ENCODE results near the gene SLC10A6. TPM values are rescaled to one million over a fixed set of nuclear protein-coding genes. Genes with fewer than 3 reads are reported as not detected.

The SLC10A6 gene
- total and polyA plus RNA-seq, 2 of the 13 experiments (the other 11 are each of a cell fraction or from before 2014, with no cell fraction given) = not detected

DNA sequence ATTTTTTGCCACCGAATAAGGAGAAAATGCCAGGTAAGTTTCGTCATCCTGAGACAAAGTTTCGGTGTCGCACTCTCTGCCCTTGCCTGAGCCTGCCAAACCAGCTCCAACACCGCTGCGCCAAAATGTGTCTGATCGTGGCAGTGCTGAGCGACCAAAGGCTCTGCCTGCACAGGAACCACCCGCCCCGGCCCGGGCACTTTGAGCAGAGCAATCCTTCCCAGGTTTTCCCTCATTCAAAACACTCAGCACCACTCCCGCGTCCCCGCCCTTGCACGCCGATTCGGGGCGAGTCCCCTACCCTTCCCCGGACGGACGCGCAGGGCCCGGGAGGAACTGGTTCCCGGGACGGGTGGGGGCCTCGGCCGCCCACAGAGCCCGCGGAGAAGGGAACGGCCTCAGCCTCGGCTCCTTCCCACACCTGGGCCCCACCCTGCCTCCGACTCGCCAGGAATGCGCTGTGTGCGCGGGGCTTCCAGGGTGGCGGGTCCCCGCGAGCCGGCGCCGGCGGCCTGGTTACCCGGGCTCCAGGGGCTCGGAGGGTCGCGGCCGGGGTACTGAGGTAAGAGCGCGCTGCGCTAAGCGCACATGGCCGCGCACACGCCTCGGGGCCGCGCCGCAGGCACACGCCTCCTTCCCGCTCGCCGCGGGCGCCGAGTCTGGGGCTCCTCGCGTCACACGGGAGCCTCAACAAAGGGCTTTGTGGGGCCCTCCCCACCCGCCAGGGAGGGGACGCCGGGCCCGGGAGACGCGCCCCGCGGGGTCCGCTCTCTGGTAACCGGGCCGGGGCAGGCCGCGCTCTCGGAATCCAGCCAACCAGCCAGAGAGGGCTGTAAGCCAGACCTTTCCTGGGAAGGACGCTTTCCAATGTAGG, 42.8 kb upstream of the SLC10A6 start, which contains the start of gene C4orf36 (continued):
- TF ChIP-seq, protein P1, sequence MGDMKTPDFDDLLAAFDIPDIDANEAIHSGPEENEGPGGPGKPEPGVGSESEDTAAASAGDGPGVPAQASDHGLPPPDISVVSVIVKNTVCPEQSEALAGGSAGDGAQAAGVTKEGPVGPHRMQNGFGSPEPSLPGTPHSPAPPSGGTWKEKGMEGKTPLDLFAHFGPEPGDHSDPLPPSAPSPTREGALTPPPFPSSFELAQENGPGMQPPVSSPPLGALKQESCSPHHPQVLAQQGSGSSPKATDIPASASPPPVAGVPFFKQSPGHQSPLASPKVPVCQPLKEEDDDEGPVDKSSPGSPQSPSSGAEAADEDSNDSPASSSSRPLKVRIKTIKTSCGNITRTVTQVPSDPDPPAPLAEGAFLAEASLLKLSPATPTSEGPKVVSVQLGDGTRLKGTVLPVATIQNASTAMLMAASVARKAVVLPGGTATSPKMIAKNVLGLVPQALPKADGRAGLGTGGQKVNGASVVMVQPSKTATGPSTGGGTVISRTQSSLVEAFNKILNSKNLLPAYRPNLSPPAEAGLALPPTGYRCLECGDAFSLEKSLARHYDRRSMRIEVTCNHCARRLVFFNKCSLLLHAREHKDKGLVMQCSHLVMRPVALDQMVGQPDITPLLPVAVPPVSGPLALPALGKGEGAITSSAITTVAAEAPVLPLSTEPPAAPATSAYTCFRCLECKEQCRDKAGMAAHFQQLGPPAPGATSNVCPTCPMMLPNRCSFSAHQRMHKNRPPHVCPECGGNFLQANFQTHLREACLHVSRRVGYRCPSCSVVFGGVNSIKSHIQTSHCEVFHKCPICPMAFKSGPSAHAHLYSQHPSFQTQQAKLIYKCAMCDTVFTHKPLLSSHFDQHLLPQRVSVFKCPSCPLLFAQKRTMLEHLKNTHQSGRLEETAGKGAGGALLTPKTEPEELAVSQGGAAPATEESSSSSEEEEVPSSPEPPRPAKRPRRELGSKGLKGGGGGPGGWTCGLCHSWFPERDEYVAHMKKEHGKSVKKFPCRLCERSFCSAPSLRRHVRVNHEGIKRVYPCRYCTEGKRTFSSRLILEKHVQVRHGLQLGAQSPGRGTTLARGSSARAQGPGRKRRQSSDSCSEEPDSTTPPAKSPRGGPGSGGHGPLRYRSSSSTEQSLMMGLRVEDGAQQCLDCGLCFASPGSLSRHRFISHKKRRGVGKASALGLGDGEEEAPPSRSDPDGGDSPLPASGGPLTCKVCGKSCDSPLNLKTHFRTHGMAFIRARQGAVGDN (CRISPR knock-in tag; IDR thresholded peaks at IDR 0.05) = peak; percentile 94
- TF ChIP-seq MTF2 (CRISPR knock-in tag; IDR thresholded peaks at IDR 0.05; ENCODE audit: borderline replicate concordance) = peak; percentile 68; the same call in 1 of the 2 replicates
- peak; percentile 76 for TF ChIP-seq TBX2 (CRISPR knock-in tag; IDR thresholded peaks at IDR 0.05; ENCODE audit: borderline replicate concordance)
- TF ChIP-seq, protein P2, sequence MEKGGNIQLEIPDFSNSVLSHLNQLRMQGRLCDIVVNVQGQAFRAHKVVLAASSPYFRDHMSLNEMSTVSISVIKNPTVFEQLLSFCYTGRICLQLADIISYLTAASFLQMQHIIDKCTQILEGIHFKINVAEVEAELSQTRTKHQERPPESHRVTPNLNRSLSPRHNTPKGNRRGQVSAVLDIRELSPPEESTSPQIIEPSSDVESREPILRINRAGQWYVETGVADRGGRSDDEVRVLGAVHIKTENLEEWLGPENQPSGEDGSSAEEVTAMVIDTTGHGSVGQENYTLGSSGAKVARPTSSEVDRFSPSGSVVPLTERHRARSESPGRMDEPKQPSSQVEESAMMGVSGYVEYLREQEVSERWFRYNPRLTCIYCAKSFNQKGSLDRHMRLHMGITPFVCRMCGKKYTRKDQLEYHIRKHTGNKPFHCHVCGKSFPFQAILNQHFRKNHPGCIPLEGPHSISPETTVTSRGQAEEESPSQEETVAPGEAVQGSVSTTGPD (CRISPR knock-in tag; IDR thresholded peaks at IDR 0.05) = 0 out of 2 replicates have a peak, but pooled peaks have one; percentile 59
- TF ChIP-seq MAZ (IDR thresholded peaks at IDR 0.05; ENCODE audit: borderline replicate concordance, low read depth, low read length) = no peak
- peak; percentile 34; the same call in 1 of the 2 replicates for TF ChIP-seq MAZ (CRISPR knock-in tag; IDR thresholded peaks at IDR 0.05; ENCODE audit: low read depth)
- peak; percentile 82 for TF ChIP-seq ZNF225 (CRISPR knock-in tag; IDR thresholded peaks at IDR 0.05)
- TF ChIP-seq ZNF598 (CRISPR knock-in tag; IDR thresholded peaks at IDR 0.05; ENCODE audit: borderline replicate concordance) = 0 out of 2 replicates have a peak, but pooled peaks have one; percentile 57
- peak; percentile 53; the same call in 1 of the 2 replicates for TF ChIP-seq ZNF749 (CRISPR knock-in tag; IDR thresholded peaks at IDR 0.05; ENCODE audit: borderline replicate concordance)
- TF ChIP-seq, protein P3, sequence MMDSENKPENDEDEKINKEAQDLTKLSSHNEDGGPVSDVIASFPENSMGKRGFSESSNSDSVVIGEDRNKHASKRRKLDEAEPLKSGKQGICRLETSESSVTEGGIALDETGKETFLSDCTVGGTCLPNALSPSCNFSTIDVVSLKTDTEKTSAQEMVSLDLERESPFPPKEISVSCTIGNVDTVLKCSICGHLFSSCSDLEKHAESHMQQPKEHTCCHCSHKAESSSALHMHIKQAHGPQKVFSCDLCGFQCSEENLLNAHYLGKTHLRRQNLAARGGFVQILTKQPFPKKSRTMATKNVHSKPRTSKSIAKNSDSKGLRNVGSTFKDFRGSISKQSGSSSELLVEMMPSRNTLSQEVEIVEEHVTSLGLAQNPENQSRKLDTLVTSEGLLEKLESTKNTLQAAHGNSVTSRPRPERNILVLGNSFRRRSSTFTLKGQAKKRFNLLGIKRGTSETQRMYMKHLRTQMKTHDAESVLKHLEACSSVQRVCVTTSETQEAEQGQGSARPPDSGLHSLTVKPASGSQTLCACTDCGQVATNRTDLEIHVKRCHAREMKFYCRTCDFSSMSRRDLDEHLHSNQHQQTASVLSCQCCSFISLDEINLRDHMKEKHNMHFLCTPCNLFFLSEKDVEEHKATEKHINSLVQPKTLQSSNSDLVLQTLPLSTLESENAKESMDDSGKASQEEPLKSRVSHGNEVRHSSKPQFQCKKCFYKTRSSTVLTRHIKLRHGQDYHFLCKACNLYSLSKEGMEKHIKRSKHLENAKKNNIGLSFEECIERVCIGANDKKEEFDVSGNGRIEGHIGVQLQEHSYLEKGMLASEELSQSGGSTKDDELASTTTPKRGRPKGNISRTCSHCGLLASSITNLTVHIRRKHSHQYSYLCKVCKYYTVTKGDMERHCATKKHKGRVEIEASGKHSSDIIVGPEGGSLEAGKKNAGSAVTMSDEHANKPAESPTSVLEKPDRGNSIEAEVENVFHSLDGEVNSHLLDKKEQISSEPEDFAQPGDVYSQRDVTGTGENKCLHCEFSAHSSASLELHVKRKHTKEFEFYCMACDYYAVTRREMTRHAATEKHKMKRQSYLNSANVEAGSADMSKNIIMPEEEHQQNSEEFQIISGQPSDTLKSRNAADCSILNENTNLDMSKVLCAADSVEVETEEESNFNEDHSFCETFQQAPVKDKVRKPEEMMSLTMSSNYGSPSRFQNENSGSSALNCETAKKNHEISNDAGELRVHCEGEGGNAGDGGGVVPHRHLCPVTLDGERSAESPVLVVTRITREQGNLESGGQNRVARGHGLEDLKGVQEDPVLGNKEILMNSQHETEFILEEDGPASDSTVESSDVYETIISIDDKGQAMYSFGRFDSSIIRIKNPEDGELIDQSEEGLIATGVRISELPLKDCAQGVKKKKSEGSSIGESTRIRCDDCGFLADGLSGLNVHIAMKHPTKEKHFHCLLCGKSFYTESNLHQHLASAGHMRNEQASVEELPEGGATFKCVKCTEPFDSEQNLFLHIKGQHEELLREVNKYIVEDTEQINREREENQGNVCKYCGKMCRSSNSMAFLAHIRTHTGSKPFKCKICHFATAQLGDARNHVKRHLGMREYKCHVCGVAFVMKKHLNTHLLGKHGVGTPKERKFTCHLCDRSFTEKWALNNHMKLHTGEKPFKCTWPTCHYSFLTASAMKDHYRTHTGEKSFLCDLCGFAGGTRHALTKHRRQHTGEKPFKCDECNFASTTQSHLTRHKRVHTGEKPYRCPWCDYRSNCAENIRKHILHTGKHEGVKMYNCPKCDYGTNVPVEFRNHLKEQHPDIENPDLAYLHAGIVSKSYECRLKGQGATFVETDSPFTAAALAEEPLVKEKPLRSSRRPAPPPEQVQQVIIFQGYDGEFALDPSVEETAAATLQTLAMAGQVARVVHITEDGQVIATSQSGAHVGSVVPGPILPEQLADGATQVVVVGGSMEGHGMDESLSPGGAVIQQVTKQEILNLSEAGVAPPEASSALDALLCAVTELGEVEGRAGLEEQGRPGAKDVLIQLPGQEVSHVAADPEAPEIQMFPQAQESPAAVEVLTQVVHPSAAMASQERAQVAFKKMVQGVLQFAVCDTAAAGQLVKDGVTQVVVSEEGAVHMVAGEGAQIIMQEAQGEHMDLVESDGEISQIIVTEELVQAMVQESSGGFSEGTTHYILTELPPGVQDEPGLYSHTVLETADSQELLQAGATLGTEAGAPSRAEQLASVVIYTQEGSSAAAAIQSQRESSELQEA (CRISPR knock-in tag; IDR thresholded peaks at IDR 0.05; ENCODE audit: not compliant biosample characterization) = peak; percentile 88
